DOHH2 (cell line): ENCODE data around the gene CKS1B.
A peak's percentile ranks its signal among the peaks of the same experiment; 100 is the strongest.

Experiments
- H3F3A ChIP-seq: fragments of 200-600 bp; sonication (generic), shearing (Covaris generic); 2 replicates; pipeline ENCODE4 v1.6.0; 2016; ENCODE audit warnings: antibody characterized with exemption, mild to moderate bottlenecking; ENCODE audit not compliant: control insufficient read depth, insufficient read depth
- H3K27ac ChIP-seq: fragments of 200-600 bp; sonication (generic); 2 replicates; pipeline ENCODE4 v1.5.1; 2014; ENCODE audit warnings: low read depth, mild to moderate bottlenecking, low read length, moderate library complexity
- H3K27me3 ChIP-seq: fragments of 200-600 bp; sonication (generic); 2 replicates; pipeline ENCODE4 v1.6.1; 2014; ENCODE audit warnings: mild to moderate bottlenecking, low read length, mixed read lengths; ENCODE audit not compliant: control insufficient read depth
- H3K36me3 ChIP-seq: fragments of 200-600 bp; sonication (generic); 2 replicates; pipeline ENCODE4 v1.6.1; 2014; ENCODE audit warnings: mild to moderate bottlenecking, low read length, moderate library complexity, mixed read lengths; ENCODE audit not compliant: control insufficient read depth
- H3K4me1 ChIP-seq: fragments of 200-600 bp; sonication (generic); 2 replicates; pipeline ENCODE4 v1.6.1; 2014; ENCODE audit warnings: mild to moderate bottlenecking, low read length, mixed read lengths; ENCODE audit not compliant: control insufficient read depth
- H3K4me2 ChIP-seq: fragments of 200-600 bp; sonication (generic); 2 replicates; pipeline ENCODE4 v1.6.0; 2014; ENCODE audit warnings: mild to moderate bottlenecking, low read length, moderate library complexity
- H3K4me3 ChIP-seq: fragments of 200-600 bp; sonication (generic); 2 replicates; pipeline ENCODE4 v1.5.1; 2014; ENCODE audit warnings: mild to moderate bottlenecking, low read length, mixed read lengths
- H3K79me2 ChIP-seq: fragments of 200-600 bp; sonication (generic); 2 replicates; pipeline ENCODE4 v1.6.1; 2014; ENCODE audit warnings: mild to moderate bottlenecking, low read length, mixed read lengths; ENCODE audit not compliant: control insufficient read depth
- H3K9me2 ChIP-seq: fragments of 200-600 bp; sonication (generic); replicated peaks from 2 replicates; pipeline ENCODE4 v1.6.1; 2014; ENCODE audit warnings: mild to moderate bottlenecking, low read length, mixed read lengths; ENCODE audit not compliant: control insufficient read depth
- H3K9me3 ChIP-seq: fragments of 200-600 bp; sonication (generic); 2 replicates; pipeline ENCODE4 v1.6.1; 2014; ENCODE audit warnings: antibody characterized with exemption, low read length, mixed read lengths; ENCODE audit not compliant: control insufficient read depth, insufficient read depth
- H4K20me1 ChIP-seq: fragments of 200-600 bp; sonication (generic); 2 replicates; pipeline ENCODE4 v1.6.0; 2014; ENCODE audit warnings: low read depth, mild to moderate bottlenecking, antibody characterized with exemption, low read length, moderate library complexity; ENCODE audit not compliant: control insufficient read depth, insufficient read depth
- EZH2phosphoT487 ChIP-seq: fragments of 200-600 bp; sonication (generic); IDR thresholded peaks from 2 replicates; pipeline ENCODE4 v1.6.1; 2017; ENCODE audit warnings: borderline replicate concordance, mild to moderate bottlenecking, antibody characterized with exemption, low read length, moderate library complexity, mixed read lengths
- TF ChIP-seq, protein P1 (sequence below): fragments of 200-600 bp; sonication (generic); IDR thresholded peaks from one replicate; pipeline ENCODE4 v1.5.1; 2014; ENCODE audit warnings: antibody characterized with exemption, mild to moderate bottlenecking, low read depth, low read length; ENCODE audit not compliant: poor library complexity, severe bottlenecking

Gene CKS1B

DNA sequence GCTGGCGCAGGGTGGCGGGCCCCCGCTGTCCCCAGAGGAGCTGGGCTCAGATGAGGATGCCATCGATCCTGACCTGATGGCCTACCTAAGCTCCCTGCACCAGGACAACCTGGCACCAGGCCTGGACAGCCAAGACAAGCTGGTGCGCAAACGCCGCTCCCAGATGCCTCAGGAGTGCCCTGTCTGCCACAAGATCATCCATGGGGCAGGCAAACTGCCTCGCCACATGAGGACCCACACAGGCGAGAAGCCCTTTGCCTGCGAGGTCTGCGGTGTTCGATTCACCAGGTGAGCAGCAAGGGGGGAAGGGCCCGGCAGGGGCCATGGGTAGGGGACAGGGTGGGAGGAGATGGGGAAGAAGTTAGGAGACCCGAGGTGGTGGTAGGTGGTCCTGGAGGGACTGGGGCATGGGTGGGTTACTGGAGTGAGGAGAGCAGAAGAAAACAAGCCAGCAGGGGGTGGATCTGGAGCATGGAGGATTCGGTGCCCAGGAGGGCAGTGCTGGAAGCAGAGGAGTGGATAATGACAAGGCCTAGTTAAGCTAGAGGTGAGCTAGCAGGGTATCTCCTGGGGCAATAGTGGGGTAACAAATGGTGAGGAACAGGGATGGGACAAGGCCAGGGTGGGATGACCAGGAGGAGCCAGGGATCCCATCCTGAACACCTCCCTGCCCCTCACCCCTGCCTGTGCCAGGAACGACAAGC, 41.2 kb downstream of the CKS1B start:
- Histone ChIP-seq H3K9me2 (no peaks in the 10 kb centered on the region), H3K79me2 (no peaks in the 10 kb centered on the region), H3K27ac (peak overlapping the region; percentile 35; the same call in 1 of the 2 replicates), H3K4me2 (peak overlapping the region; percentile 90), H3K4me3 (no peak overlapping the region), H3F3A (peaks cover 25% of the 10 kb centered on the region), H3K27me3 (no peaks in the 10 kb centered on the region), H3K4me1 (peaks cover 75% of the 10 kb centered on the region), H3K9me3 (no peaks in the 10 kb centered on the region), H4K20me1 (no peaks in the 10 kb centered on the region), H3K36me3 (peaks cover 24% of the 10 kb centered on the region)
- TF ChIP-seq, protein P1, sequence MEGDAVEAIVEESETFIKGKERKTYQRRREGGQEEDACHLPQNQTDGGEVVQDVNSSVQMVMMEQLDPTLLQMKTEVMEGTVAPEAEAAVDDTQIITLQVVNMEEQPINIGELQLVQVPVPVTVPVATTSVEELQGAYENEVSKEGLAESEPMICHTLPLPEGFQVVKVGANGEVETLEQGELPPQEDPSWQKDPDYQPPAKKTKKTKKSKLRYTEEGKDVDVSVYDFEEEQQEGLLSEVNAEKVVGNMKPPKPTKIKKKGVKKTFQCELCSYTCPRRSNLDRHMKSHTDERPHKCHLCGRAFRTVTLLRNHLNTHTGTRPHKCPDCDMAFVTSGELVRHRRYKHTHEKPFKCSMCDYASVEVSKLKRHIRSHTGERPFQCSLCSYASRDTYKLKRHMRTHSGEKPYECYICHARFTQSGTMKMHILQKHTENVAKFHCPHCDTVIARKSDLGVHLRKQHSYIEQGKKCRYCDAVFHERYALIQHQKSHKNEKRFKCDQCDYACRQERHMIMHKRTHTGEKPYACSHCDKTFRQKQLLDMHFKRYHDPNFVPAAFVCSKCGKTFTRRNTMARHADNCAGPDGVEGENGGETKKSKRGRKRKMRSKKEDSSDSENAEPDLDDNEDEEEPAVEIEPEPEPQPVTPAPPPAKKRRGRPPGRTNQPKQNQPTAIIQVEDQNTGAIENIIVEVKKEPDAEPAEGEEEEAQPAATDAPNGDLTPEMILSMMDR = no peak
- TF ChIP-seq EZH2phosphoT487 = no peak

DNA sequence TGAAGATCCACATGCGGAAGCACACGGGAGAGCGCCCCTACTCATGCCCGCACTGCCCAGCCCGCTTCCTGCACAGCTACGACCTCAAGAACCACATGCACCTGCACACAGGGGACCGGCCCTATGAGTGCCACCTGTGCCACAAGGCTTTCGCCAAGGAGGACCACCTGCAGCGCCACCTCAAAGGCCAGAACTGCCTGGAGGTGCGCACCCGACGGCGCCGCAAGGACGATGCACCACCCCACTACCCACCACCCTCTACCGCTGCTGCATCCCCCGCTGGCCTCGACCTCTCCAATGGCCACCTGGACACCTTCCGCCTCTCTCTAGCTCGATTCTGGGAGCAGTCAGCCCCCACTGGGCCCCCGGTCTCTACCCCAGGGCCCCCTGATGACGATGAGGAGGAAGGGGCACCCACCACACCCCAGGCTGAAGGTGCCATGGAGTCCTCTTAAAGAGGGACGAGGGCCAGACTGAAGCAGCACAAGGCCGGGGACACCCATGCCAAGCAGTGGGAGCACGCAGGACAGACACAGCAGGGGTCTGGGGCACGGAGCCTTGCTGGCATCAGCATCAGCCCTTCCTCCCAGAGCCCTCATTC, 41.9 kb downstream of the CKS1B start:
- peak overlapping the region; percentile 66 for H3K27ac ChIP-seq

DNA sequence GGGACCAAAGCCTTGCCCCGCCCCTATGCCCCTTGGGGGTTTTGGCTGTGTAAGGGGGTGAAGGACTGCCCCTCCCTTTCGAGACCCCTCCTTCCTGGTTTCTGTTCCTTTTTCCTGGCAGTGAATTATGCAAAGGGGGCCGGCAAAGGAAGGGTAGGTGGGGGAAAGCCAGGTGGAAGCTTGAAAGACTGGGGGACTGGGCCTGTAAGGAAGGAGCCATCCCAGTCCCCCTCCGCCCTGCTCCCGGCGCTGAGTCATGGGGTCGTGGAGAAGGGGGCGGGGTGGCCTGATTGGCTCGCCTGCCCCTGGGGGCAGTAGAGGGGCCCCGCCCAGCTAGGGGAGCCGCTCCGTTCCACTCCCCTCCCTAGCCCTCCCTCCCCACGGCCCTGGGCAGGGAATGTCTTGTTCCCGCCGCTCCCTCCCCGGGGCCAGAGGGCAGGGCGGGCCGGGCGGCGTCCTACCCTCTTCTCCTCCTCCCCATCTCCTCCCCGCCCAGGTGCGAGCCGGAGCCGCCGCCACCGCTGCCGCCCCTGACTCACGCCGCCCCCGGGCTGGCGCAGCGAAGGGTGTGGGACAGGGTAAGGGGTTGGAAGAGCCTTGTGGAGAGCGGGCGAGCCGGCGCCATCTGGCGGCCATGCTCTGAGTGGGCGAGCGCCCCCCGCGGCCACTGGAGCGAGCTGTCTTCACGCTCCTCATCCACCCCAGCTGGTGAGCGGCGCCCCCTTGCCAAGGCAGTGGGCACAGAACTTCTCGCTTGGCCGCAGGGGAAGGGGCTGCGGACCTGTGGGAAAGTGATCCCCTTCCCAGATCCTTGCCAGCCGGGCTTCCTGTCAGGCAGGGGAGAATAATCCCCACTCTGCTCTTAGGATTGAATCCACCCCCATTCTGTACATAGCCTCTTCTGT, 42.8 kb downstream of the CKS1B start:
- H3F3A ChIP-seq = peaks cover 25% of the 10 kb centered on the region
- no peaks in the 10 kb centered on the region for H3K79me2 ChIP-seq
- H3K4me1 ChIP-seq = peaks cover 66% of the 10 kb centered on the region
- no peak for TF ChIP-seq EZH2phosphoT487
- TF ChIP-seq, protein P1 = peak; percentile 100
- no peaks in the 10 kb centered on the region for H3K9me2 ChIP-seq
- H3K4me2 ChIP-seq = peak overlapping the region; percentile 90
- no peaks in the 10 kb centered on the region for H3K9me3 ChIP-seq
- H3K36me3 ChIP-seq = peaks cover 24% of the 10 kb centered on the region
- H3K4me3 ChIP-seq = peak overlapping the region; percentile 65
- peak overlapping the region; percentile 66 for H3K27ac ChIP-seq
- H3K27me3 ChIP-seq = no peaks in the 10 kb centered on the region
- no peaks in the 10 kb centered on the region for H4K20me1 ChIP-seq

More for the DNA sequence above, 41.9 kb downstream of the CKS1B start:
- H3K9me3 ChIP-seq = no peaks in the 10 kb centered on the region
- H3F3A ChIP-seq = peaks cover 25% of the 10 kb centered on the region
- peak overlapping the region; percentile 14 for H3K4me3 ChIP-seq
- TF ChIP-seq, protein P1 = no peak
- TF ChIP-seq EZH2phosphoT487 = no peak
- H3K79me2 ChIP-seq = no peaks in the 10 kb centered on the region
- peaks cover 24% of the 10 kb centered on the region for H3K36me3 ChIP-seq
- H3K4me1 ChIP-seq = peaks cover 71% of the 10 kb centered on the region
- peak overlapping the region; percentile 90 for H3K4me2 ChIP-seq
- no peaks in the 10 kb centered on the region for H3K9me2 ChIP-seq
- H3K27me3 ChIP-seq = no peaks in the 10 kb centered on the region
- H4K20me1 ChIP-seq = no peaks in the 10 kb centered on the region
